BE2C (cell line): ENCODE measurements around the gene TAF11L8.
"Not testable (repeated sequence)": the region's sequence is repeated elsewhere in the genome, so short reads cannot be mapped to it uniquely, and the experiment has no call there.

Experiments used
- DNase-seq: peaks from one replicate; pipeline ENCODE4 v3.0.0-alpha.2; 2020
- H3K27me3 ChIP-seq: fragments of 250-450 bp; sonication (Bioruptor Pico); 2 replicates; pipeline ENCODE4 v1.5.1; 2020; ENCODE audit warnings: mild to moderate bottlenecking
- H3K36me3 ChIP-seq: fragments of 250-450 bp; sonication (Bioruptor Pico); 2 replicates; pipeline ENCODE4 v1.5.1; 2020; ENCODE audit warnings: mild to moderate bottlenecking
- H3K4me1 ChIP-seq: fragments of 250-450 bp; sonication (Bioruptor Pico); 2 replicates; pipeline ENCODE4 v1.5.1; 2020
- H3K4me3 ChIP-seq: 2 replicates; pipeline ENCODE4 v1.5.1; 2011; ENCODE audit warnings: low read depth, low read length
- H3K9me3 ChIP-seq: fragments of 250-450 bp; sonication (Bioruptor Pico); 2 replicates; pipeline ENCODE4 v1.5.1; 2020
- TF ChIP-seq, protein P1 (sequence below): IDR thresholded peaks from 2 replicates; pipeline ENCODE4 v1.5.1; 2012; ENCODE audit warnings: mild to moderate bottlenecking, low read depth, low read length

TAF11L8 gene

GRCh38 chr5:17604951-17605350 lies 14.2 kb upstream of the TAF11L8 start:
- TF ChIP-seq, protein P1, sequence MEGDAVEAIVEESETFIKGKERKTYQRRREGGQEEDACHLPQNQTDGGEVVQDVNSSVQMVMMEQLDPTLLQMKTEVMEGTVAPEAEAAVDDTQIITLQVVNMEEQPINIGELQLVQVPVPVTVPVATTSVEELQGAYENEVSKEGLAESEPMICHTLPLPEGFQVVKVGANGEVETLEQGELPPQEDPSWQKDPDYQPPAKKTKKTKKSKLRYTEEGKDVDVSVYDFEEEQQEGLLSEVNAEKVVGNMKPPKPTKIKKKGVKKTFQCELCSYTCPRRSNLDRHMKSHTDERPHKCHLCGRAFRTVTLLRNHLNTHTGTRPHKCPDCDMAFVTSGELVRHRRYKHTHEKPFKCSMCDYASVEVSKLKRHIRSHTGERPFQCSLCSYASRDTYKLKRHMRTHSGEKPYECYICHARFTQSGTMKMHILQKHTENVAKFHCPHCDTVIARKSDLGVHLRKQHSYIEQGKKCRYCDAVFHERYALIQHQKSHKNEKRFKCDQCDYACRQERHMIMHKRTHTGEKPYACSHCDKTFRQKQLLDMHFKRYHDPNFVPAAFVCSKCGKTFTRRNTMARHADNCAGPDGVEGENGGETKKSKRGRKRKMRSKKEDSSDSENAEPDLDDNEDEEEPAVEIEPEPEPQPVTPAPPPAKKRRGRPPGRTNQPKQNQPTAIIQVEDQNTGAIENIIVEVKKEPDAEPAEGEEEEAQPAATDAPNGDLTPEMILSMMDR, result no peak
- DNase-seq, result no peak
- Histone ChIP-seq H3K4me3 (no peak overlapping the region), H3K9me3 (no peaks in the 10 kb centered on the region), H3K4me1 (no peaks in the 10 kb centered on the region), H3K36me3 (no peaks in the 10 kb centered on the region), H3K27me3 (no peaks in the 10 kb centered on the region)

DNA sequence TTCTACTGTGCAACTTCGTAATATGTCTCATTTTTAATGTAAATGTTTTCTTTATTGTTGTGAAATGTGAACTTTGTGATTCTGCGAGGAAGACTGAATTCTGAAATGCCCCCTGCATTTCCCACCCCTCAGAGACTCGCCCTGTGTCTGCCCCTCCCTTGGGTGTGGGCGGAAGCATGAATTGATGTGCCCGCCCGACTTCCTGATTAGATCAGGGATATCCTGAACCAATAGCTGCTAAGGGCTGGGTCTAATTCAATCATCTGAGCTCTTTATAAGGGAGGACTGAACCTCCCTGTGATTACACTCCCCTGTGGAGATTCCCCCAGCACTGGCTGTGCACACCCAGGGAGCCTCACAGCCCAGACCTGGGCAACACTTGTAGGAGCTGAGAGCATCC lies 13.1 kb upstream of the TAF11L8 start, which contains the start of gene TAF11L11:
Gene TAF11L11 (plus strand): TSS at position 304 of the 400 bp plus-strand sequence.
- not testable (repeated sequence) for H3K4me1 ChIP-seq, H3K27me3 ChIP-seq, DNase-seq, H3K9me3 ChIP-seq, H3K36me3 ChIP-seq, H3K4me3 ChIP-seq

GRCh38 chr5:17597728-17598127 lies 7.0 kb upstream of the TAF11L8 start, which contains the start of gene TAF11L10:
TSS of gene TAF11L10 (minus strand) at chr5:17597828.
- not testable (repeated sequence) for H3K4me3 ChIP-seq

DNA sequence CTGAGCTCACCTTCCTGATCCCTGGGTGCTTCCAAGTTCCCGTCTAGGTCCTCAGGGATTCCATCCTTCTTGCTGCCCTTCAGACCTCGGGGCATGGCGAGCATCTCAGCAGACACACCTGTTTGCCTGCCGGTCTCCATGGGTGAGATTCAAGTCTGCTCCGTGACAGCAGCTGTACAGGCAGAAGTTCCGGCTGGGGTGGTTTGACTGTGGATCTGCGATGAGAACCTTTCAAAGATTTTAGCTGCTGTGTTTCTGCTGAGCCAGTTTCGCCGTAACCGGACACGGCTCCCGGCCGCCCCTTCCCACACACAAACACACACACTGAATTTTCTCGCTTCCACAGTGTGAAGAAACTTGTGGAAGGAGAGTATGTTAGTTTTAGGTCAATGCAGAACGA lies 3.5 kb upstream of the TAF11L8 start, which contains the start of gene TAF11L9:
Gene TAF11L9 (minus strand): TSS at position 140 of the 400 bp plus-strand sequence.
- DNase-seq, H3K27me3 ChIP-seq, H3K4me3 ChIP-seq, H3K4me1 ChIP-seq, H3K9me3 ChIP-seq, H3K36me3 ChIP-seq: not testable (repeated sequence)

More at GRCh38 chr5:17597728-17598127, 7.0 kb upstream of the TAF11L8 start, which contains the start of gene TAF11L10:
- not testable (repeated sequence) for DNase-seq, H3K9me3 ChIP-seq, H3K36me3 ChIP-seq, H3K4me1 ChIP-seq, H3K27me3 ChIP-seq

DNA sequence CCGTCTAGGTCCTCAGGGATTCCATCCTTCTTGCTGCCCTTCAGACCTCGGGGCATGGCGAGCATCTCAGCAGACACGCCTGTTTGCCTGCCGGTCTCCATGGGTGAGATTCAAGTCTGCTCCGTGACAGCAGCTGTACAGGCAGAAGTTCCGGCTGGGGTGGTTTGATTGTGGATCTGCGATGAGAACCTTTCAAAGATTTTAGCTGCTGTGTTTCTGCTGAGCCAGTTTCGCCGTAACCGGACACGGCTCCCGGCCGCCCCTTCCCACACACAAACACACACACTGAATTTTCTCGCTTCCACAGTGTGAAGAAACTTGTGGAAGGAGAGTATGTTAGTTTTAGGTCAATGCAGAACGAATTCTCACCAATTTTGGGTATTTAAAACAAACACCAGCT lies 5.1 kb downstream of the TAF11L8 start, which contains the start of gene TAF11L7:
Gene TAF11L7 (minus strand): TSS at position 101 of the 400 bp plus-strand sequence.
- H3K4me1 ChIP-seq, DNase-seq, H3K36me3 ChIP-seq, H3K27me3 ChIP-seq, H3K9me3 ChIP-seq, H3K4me3 ChIP-seq: not testable (repeated sequence)
